KOPT-K1 (cell line): ENCODE measurements around the gene SPATA2.
"Not testable (repeated sequence)": the region's sequence is repeated elsewhere in the genome, so short reads cannot be mapped to it uniquely, and the experiment has no call there.

Experiments used
- H3K27ac ChIP-seq: fragments of 200-600 bp; sonication (generic); 2 replicates; pipeline ENCODE4 v1.5.1; 2016; ENCODE audit warnings: antibody characterized with exemption, mild to moderate bottlenecking, low read depth, low read length; ENCODE audit not compliant: poor library complexity, severe bottlenecking
- H3K36me3 ChIP-seq: fragments of 200-600 bp; sonication (generic); 2 replicates; pipeline ENCODE4 v1.5.1; 2017; ENCODE audit warnings: antibody characterized with exemption, mild to moderate bottlenecking, low read length, moderate library complexity; ENCODE audit not compliant: insufficient read depth
- H3K9me3 ChIP-seq: fragments of 200-600 bp; sonication (generic); 2 replicates; pipeline ENCODE4 v1.5.1; 2017; ENCODE audit warnings: antibody characterized with exemption, low read length, mild to moderate bottlenecking; ENCODE audit not compliant: insufficient read depth, poor library complexity, severe bottlenecking

Gene SPATA2, protein sequence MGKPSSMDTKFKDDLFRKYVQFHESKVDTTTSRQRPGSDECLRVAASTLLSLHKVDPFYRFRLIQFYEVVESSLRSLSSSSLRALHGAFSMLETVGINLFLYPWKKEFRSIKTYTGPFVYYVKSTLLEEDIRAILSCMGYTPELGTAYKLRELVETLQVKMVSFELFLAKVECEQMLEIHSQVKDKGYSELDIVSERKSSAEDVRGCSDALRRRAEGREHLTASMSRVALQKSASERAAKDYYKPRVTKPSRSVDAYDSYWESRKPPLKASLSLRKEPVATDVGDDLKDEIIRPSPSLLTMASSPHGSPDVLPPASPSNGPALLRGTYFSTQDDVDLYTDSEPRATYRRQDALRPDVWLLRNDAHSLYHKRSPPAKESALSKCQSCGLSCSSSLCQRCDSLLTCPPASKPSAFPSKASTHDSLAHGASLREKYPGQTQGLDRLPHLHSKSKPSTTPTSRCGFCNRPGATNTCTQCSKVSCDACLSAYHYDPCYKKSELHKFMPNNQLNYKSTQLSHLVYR

DNA sequence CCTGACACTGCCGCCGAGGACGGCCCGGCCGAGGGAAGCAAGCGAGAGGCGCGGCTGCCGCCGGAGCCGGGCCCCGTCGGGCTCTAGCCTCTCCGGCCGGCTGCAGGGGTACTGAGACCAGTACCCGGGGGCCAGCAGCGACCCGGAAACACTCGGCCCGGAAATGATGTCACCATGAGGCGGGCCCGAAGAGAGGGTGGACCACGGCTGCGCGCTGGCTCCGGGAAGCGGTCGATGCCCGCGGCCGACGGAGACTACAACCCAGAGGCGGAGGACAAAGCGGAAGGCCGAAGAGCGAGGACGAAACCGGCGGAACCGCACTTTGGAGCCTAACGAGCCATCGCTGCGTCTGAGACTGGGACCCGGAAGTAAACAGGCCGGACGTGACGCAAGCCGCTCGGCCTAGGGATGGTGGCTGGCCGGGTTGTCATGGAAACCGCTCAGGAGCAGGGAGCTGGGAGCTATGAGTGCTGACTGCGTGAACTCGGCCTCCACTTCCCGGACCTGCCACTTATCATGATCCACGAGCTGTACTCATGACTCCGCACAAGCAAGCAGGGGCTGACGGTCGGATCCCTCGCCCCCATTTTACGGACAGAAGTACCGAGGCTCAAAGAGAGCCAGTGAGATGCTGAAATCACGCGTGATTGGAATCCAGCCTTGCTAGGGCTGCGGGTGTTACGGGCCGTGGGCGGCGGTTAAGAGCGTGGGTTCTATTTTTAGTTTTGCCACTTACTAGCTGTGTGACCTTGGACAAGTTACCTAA, at the start of gene SPATA2:
SPATA2 (minus strand) TSS at position 150 of the 766 bp plus-strand sequence. CDS start 7,039 bp downstream, outside the sequence.
- H3K9me3 ChIP-seq: no peaks in the 10 kb centered on the region
- 0 out of 2 replicates have a peak, but pooled peaks cover 3% of the 10 kb centered on the region for H3K36me3 ChIP-seq
- H3K27ac ChIP-seq: peak within 1 kb of the TSS; percentile 97

DNA sequence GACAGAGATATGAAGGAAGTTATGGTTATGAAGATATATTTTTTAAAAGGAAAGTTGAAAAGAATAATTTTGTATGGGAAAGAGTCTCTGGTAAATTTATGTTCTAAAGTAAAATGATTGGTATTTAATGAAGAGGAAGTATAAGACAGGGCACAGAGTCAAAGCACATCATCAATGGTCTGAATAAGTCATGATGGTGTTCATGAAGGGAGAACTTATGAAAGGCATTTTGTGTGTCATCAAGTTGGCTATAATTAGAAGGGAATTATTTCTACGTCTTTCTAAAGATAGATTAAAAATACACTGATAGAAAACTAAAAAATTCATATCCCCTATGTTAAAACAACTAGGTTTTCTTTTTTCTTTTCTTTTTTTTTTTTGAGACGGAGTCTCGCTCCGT, 46.1 kb upstream of the SPATA2 start:
- H3K36me3 ChIP-seq: peaks cover 28% of the 10 kb centered on the region
- H3K27ac ChIP-seq: no peak overlapping the region
- H3K9me3 ChIP-seq: no peaks in the 10 kb centered on the region

DNA sequence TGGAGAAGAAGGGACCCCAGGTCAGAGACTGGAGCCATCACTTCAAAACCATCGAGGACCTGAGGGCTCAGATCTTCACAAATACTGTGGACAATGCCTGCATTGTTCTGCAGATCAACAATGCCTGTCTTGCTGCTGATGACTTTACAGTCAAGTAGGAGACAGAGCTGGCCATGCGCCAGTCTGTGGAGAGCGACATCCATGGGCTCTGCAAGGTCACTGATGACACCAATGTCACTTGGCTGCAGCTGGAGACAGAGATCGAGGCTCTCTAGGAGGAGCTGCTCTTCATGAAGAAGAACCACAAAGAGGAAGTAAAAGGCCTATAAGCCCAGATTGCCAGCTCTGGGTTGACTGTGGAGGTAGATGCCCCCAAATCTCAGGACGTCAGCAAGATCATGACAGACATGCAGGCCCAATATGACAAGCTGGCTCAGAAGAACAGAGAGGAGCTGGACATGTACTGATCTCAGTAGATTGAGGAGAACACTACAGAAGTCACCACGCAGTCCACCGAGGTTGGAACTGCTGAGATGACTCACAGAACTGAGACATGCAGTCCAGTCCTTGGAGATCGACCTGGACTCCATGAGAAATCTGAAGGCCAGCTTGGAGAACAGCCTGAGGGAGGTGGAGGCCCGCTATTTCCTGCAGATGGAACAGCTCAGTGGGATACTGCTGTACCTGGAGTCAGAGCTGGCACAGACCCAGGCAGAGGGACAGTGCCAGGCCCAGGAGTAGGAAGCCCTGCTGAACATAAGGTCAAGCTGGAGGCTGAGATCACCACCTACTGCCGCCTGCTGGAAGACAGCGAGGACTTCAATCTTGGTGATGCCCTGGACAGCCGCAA, 42.0 kb upstream of the SPATA2 start:
- H3K36me3 ChIP-seq: peaks cover 63% of the 10 kb centered on the region
- H3K27ac ChIP-seq, H3K9me3 ChIP-seq: not testable (repeated sequence)

DNA sequence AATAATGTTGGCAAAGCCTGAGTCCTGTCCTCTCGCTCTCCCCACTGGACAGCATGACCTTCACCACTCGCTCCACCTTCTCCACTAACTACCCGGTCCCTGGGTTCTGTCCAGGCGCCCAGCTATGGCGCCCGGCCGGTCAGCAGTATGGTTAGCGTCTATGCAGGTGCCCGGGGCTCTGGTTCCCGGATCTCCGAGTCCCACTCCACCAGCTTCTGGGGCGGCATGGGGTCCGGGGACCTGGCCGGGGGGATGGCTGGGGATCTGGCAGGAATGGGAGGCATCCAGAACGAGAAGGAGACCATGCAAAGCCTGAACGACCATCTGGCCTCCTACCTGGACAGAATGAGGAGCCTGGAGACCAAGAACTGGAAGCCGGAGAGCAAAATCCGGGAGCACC, 41.4 kb upstream of the SPATA2 start:
- Histone ChIP-seq H3K9me3 (no peaks in the 10 kb centered on the region), H3K36me3 (peaks cover 69% of the 10 kb centered on the region)

DNA sequence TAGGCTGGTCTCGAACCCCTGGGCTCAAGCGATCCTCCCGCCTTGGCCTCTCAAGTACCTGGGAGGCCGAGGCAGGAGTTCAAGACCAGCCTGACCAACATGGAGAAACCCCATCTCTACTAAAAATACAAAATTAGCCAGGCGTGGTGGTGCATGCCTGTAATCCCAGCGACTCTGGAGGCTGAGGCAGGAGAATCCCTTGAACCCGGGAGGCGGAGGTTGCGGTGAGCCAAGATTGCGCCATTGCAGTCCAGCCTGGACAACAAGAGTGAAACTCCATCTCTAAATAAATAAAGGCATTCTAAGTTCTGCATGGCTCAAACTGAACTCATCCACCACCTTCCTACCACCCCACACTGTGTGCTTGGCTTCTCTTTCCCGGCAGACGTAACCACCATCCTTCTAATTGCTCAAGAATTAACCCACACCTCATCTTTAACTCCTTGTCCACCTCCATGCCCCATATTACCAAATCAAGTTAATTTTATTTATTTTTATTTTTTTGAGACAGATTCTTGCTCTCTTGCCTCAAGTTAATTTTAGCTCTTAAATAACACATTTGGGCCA, 40.6 kb upstream of the SPATA2 start:
- H3K27ac ChIP-seq, H3K9me3 ChIP-seq: not testable (repeated sequence)
- peaks cover 77% of the 10 kb centered on the region for H3K36me3 ChIP-seq

More for the DNA sequence above, 41.4 kb upstream of the SPATA2 start:
- H3K27ac ChIP-seq: no peak overlapping the region

DNA sequence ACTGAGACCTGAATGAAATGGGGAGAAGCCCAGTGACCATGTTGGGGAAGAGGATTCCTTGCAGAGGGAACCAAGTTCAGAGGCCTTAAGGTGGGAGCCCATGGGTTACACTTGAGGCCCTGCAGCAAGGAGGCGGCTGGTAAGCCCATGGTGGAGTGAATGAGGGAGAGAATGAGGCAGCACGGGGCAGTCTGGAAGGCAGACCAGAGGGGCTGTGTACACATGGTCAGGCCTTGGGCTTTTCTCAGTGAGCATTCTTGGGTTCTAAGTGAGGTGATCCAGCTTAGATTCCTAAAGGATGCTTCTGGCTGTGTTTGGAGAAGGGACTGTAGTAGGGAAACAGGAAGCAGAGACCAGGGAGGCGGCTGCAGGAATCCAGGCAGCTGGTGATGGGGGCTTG, 39.8 kb upstream of the SPATA2 start:
- Histone ChIP-seq H3K9me3 (no peaks in the 10 kb centered on the region), H3K27ac (no peak overlapping the region), H3K36me3 (peaks cover 84% of the 10 kb centered on the region)

DNA sequence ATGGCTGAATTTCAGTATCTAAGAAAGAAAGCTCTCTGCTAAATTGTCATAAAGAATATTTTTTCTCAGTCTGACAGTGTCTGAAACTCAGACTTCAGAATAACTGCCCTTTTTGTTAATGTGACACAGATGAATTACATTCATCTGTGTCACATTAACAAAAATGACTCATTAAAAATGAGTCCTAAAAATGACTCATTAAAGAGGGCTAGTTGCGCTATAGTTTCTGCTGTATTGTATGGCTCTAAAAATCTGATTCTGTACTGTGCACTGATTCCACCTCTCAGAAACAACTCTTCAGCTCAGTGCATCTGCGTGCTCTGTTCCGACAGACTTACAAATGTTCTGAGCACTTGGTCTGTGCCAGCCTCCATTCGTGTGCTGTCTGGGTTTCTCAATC, 35.8 kb upstream of the SPATA2 start:
- no peaks in the 10 kb centered on the region for H3K9me3 ChIP-seq
- H3K27ac ChIP-seq: no peak overlapping the region
- peaks cover 100% of the 10 kb centered on the region for H3K36me3 ChIP-seq

DNA sequence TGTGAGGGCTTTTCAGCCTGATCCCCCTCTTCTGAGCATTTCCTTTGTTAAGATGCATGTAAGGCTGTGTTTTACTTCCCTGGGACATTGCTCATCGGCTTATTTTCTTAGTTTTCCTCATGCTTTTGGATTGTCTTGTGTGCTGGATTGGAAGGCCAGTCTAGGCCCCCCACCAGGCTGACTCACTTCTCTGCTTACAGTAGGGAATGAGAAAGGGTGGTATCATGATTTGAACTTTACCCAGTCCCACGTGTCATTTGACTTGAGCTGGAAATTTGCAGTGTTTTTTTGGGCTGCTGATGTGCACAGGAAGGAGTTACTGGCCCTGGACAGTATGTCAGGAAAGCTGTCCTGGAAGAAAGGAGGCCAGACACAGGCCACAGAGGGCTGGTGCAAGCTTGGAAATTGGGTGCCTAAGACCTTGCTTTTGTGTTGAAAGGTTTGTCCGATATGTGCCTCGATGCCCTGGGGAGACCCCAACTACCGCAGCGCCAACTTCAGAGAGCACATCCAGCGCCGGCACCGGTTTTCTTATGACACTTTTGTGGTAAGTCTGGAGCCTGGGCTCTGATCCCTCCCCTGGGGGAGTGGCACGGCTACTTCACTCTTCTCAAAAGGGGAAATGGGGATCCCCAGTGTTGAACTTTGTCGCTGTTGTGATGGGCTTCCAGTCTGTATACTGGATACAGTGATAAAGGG, 33.6 kb upstream of the SPATA2 start:
- Histone ChIP-seq H3K36me3 (peaks cover 100% of the 10 kb centered on the region), H3K27ac (no peak overlapping the region), H3K9me3 (no peaks in the 10 kb centered on the region)

DNA sequence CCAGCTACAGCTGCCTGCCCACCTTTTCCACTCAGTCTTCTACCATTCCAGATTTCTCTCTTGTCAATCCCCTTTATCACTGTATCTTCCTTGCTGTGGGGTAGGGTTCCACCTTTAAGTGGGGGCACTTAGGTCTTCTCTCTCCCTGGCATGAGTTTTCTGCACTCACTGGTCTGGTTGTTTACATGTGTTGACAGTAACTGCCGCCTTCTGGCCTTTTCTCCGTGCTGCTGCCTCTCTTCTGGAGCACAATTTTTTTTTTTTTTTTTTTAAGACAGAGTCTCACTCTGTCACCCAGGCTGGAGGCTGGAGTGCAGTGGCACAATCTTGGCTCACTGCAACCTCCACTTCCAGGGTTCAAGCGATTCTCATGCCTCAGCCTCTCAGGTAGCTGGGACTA, 32.8 kb upstream of the SPATA2 start:
- peaks cover 98% of the 10 kb centered on the region for H3K36me3 ChIP-seq
- H3K27ac ChIP-seq: no peak overlapping the region

DNA sequence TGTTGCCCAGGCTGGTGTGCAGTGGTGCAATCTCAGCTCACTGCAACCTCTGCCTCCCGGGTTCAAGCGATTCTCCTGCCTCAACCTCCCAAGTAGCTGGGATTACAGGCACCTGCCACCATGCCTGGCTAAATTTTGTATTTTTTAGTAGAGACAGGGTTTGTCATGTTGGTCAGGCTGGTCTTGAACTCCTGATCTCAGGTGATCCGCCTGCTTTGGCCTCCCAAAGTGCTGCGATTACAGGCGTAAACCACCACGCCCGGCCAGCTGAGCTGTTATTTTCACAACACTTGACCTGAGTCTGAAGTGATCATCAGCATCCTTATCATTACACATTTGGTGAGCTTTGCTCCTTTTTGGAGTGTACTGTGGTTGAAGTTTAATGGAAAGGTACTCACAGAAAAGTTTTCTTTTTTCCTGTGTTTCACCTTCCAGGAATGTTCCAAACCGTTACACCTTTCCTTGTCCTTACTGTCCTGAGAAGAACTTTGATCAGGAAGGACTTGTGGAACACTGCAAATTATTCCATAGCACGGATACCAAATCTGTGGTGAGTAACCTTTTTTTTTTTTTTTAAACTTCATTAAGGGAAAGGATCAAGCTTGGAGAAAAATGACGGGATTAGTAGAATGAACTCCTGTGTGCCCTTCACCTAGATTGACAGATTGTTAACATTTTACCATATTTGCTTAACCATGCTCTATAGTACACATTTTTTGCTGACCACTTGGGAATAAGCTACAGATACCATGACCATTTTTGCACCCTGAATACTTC, 30.6 kb upstream of the SPATA2 start:
- Histone ChIP-seq H3K9me3 (no peaks in the 10 kb centered on the region), H3K27ac (no peak overlapping the region), H3K36me3 (peaks cover 98% of the 10 kb centered on the region)

More for the DNA sequence above, 32.8 kb upstream of the SPATA2 start:
- no peaks in the 10 kb centered on the region for H3K9me3 ChIP-seq

DNA sequence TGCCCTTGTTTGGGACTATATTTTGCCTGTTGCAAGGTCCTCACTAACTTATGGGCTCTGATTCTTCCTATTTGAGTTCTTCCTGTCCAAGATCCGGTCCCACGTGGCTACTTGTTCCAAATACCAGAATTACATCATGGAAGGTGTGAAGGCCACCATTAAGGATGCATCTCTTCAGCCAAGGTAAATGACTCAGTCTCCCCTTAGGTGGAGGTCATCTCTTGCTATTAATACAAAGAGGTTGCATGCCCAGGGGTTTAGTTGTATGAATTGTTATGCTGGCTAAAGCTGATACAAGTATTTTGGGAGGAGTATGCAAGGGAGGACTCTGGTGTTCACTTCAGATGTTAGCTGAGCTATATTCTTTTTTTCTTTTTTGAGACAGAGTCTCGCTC, 30.0 kb upstream of the SPATA2 start:
- no peak overlapping the region for H3K27ac ChIP-seq
- H3K9me3 ChIP-seq: no peaks in the 10 kb centered on the region
- peaks cover 96% of the 10 kb centered on the region for H3K36me3 ChIP-seq

DNA sequence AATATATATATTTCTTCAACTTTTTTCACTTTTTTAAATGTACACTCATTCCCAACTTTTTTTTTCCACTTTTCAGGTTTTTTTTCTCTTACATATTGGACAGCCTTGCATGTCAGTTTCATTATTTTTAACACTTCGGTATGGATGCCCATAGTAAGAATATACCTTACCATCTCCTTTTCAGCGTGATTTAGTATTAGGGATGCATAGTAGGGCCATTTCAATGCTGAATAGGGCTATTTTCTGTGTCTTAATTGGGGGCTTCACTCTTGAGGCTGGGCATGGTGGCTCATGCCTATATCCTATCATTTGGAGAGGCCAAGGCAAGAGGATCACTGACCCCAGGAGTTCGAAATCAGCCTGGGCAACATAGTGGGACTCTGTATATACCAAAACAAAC, 27.6 kb upstream of the SPATA2 start:
- no peak overlapping the region for H3K27ac ChIP-seq
- H3K36me3 ChIP-seq: peaks cover 90% of the 10 kb centered on the region
- no peaks in the 10 kb centered on the region for H3K9me3 ChIP-seq

DNA sequence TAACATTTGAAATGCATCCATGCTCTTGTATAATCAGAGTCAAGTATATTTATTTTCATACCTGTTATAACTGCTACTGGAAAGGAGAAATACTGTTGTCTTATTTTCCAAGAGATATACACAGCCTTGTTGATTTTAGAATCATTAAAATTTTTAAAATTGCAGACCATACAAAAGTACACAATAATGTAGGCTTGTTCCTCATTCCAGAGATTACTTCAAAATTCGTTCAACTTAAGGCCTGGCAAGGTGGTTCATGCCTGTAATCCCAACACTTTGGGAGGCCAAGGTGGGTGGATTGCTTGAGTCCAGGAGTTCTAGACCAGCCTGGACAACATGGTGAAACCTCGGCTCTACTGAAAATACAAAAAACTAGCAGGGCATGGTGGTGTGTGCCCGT, 27.0 kb upstream of the SPATA2 start:
- H3K36me3 ChIP-seq: peaks cover 84% of the 10 kb centered on the region

More for the DNA sequence above, 27.0 kb upstream of the SPATA2 start:
- Histone ChIP-seq H3K27ac (no peak overlapping the region), H3K9me3 (no peaks in the 10 kb centered on the region)
